GM12878 (cell line): ENCODE measurements around the gene DNAJC16. TPM values are rescaled to one million over a fixed set of nuclear protein-coding genes. Genes with fewer than 3 reads are reported as not detected.

Experiments
- ATAC-seq: fragments of 200-7000 bp; cut with Tn5 transposase; 3 replicates; pipeline ENCODE4 v1.9.1; 2020; ENCODE audit warnings: mild to moderate bottlenecking, moderate library complexity
- BruUV-seq: library from RNA; stranded (reverse); fragments of 400-500 nt; replicated peaks from 2 replicates; lab custom pipeline; 2021; lab: Mats Ljungman, UMichigan
- CTCF ChIA-PET: fragments of 300-600 bp; sonication (Branson Sonifier 250); formaldehyde crosslinking; extraction: SDS; loops from one replicate; lab custom pipeline; 2021; ENCODE audit warnings: inconsistent platforms; lab: Yijun Ruan, JAX
- POLR2A ChIA-PET: fragments of 350-600 bp; formaldehyde crosslinking; extraction: SDS; loops from one replicate; lab custom pipeline; 2021; ENCODE audit warnings: inconsistent platforms; lab: Charles Lee
- RAD21 ChIA-PET: fragments of 300-600 bp; sonication (Branson Sonifier 250); formaldehyde crosslinking; loops from one replicate; lab custom pipeline; 2023; ENCODE audit warnings: antibody characterized with exemption; ENCODE audit not compliant: unreplicated experiment; lab: Charles Lee
- SMC1A ChIA-PET: fragments of 300-600 bp; sonication (Branson Sonifier 250); formaldehyde crosslinking; loops from one replicate; lab custom pipeline; 2023; ENCODE audit not compliant: unreplicated experiment, uncharacterized antibody; lab: Charles Lee
- DNase-seq: peaks from one replicate; pipeline ENCODE4 v3.0.0-alpha.2; 2011; ENCODE audit warnings: low read depth, low spot score
- FAIRE-seq: peaks from 3 replicates; lab custom pipeline; 2011; peaks lifted over from hg19 to GRCh38; lab: Jason Lieb, UNC
- H2AFZ ChIP-seq: 2 replicates; pipeline ENCODE4 v1.6.0; 2011; ENCODE audit warnings: low read depth, low read length, control low read depth; ENCODE audit not compliant: control insufficient read depth
- H3K27ac ChIP-seq: 2 replicates; pipeline ENCODE4 v1.5.1; 2011; ENCODE audit warnings: control low read depth; ENCODE audit not compliant: control insufficient read depth, insufficient read depth
- H3K27me3 ChIP-seq, 2 experiments: replicated peaks in 1 of 2; 2 replicates each; pipeline versions ENCODE4 v1.6.0 to v1.6.1; 2011; ENCODE audit warnings: low read length in 1 of 2; ENCODE audit not compliant: control insufficient read depth in 2 of 2, insufficient read depth in 2 of 2
- H3K36me3 ChIP-seq, 2 experiments: 2 replicates each; pipeline ENCODE4 v1.5.1; 2011; ENCODE audit warnings: low read length in 1 of 2; ENCODE audit not compliant: control insufficient read depth in 2 of 2, insufficient read depth in 2 of 2
- H3K4me1 ChIP-seq: 2 replicates; pipeline ENCODE4 v1.6.1; 2011; ENCODE audit warnings: mild to moderate bottlenecking, low read length, moderate library complexity, mixed read lengths; ENCODE audit not compliant: control insufficient read depth, insufficient read depth
- H3K4me2 ChIP-seq: 2 replicates; pipeline ENCODE4 v1.6.0; 2011; ENCODE audit warnings: control low read depth; ENCODE audit not compliant: control insufficient read depth, insufficient read depth
- H3K4me3 ChIP-seq: fragments of 200-600 bp; sonication (generic); 2 replicates; pipeline ENCODE4 v1.5.1; 2016
- H3K79me2 ChIP-seq: 2 replicates; pipeline ENCODE4 v1.6.0; 2011; ENCODE audit warnings: low read length; ENCODE audit not compliant: control insufficient read depth, insufficient read depth
- H3K9ac ChIP-seq: 2 replicates; pipeline ENCODE4 v1.8.0; 2011; ENCODE audit warnings: low read length, control low read depth, mixed read lengths; ENCODE audit not compliant: control insufficient read depth, insufficient read depth
- H3K9me3 ChIP-seq: replicated peaks from 3 replicates; pipeline ENCODE4 v1.5.1; 2011; ENCODE audit warnings: mild to moderate bottlenecking, low read length; ENCODE audit not compliant: control insufficient read depth, insufficient read depth
- H4K20me1 ChIP-seq: 2 replicates; pipeline ENCODE4 v1.6.0; 2011; ENCODE audit not compliant: control insufficient read depth, insufficient read depth
- NFYA ChIP-seq: IDR thresholded peaks from 2 replicates; pipeline ENCODE4 v1.6.1; 2011; ENCODE audit warnings: low read depth, mild to moderate bottlenecking, low read length, improper control_type of control experiment, borderline replicate concordance
- ZNF384 ChIP-seq: IDR thresholded peaks from 2 replicates; pipeline ENCODE4 v1.6.1; 2012; ENCODE audit warnings: low read depth, mild to moderate bottlenecking, low read length, improper control_type of control experiment, borderline replicate concordance
- WGBS: methylation state at CpG from one replicate; pipeline ENCODE4 v1.1.6; 2016; ENCODE audit warnings: low lambda C conversion rate; ENCODE audit not compliant: insufficient replicate concordance, insufficient coverage; ENCODE audit errors: missing lambda C conversion rate; 5-methylcytosine and 5-hydroxymethylcytosine counted together
- in situ Hi-C: fragments of 300-500 bp; cut with MboI; formaldehyde crosslinking; loops from 9 replicates; pipeline ENCODE4 v1.14.3; 2018; ENCODE audit warnings: mixed read lengths
- intact Hi-C: fragments of 100-400 bp; cut with micrococcal nuclease; formaldehyde crosslinking; loops from one replicate; pipeline ENCODE4 v1.14.2; 2022; ENCODE audit not compliant: unreplicated experiment
- polyA plus RNA-seq, 11 experiments: library from polyadenylated mRNA; depleted of rRNA in 4 of 11; unstranded in 6 of 11; stranded (reverse) in 5 of 11; fragments of >200 nt; fragmentation: Nextera tagmentation in 4 of 11; fragmentation: Illumina TruSeq in 1 of 11; extraction: Ambion mirVana in 4 of 11; extraction: Trizol in 1 of 11; gene quantifications; 1 replicate in 1 of 11; 2 replicates in 10 of 11; pipeline versions ENCODE4 v1.2.1 to v1.2.3, GENCODE V29; 2011 to 2016; ENCODE audit warnings: inconsistent platforms in 2 of 11, missing spikeins in 2 of 11, low read depth in 1 of 11
- total RNA-seq, 4 experiments: library from RNA; depleted of rRNA in 3 of 4; stranded (reverse); fragments of >200 nt in 3 of 4; fragmentation: Illumina TruSeq in 1 of 4; extraction: Trizol in 1 of 4; gene quantifications; 2 replicates each; pipeline versions ENCODE4 v1.2.1 to v1.2.3, GENCODE V29; 2013 to 2021
- TF ChIP-seq, protein P1 (sequence below): fragments of 450-650 bp; formaldehyde crosslinking; IDR thresholded peaks from 2 replicates; pipeline ENCODE4 v1.5.0; 2022; ENCODE audit warnings: mild to moderate bottlenecking, missing genetic modification characterization

The DNAJC16 gene
- total and polyA plus RNA-seq, 10 of the 15 experiments (the other 5 are each of a cell fraction or from before 2014, with no cell fraction given): 2.4 to 12.7 (median 7.8) TPM

- no peaks in the 10 kb centered on the region for H3K4me1 ChIP-seq
- no peak overlapping the region for H3K9ac ChIP-seq
- no peak overlapping the region for H3K4me3 ChIP-seq
- in situ Hi-C loops: no loop called here
- no peaks in the 10 kb centered on the region for H3K27me3 ChIP-seq
- ChIA-PET SMC1A (interaction anchor here (1.5 kb wide), 1 partner anchor 10 kb away, joined by 3 read pairs; no protein-coding TSS in a partner anchor), CTCF (interaction anchor here (1.3 to 1.7 kb wide), 2 partner anchors 11 to 165 kb away, joined by 3 to 4 read pairs; no protein-coding TSS in a partner anchor), RAD21 (no interaction called here), POLR2A (no interaction called here)
- no peak for FAIRE-seq
- H3K36me3 ChIP-seq: no peaks in the 10 kb centered on the region
- H3K4me2 ChIP-seq: no peak overlapping the region
- intact Hi-C loops: no loop called here
- no peak for DNase-seq
- no peaks in the 10 kb centered on the region for H3K79me2 ChIP-seq
- no peaks in the 10 kb centered on the region for H4K20me1 ChIP-seq
- no peaks in the 10 kb centered on the region for H3K9me3 ChIP-seq
- no TSS peak for BruUV-seq
- ATAC-seq: no peak
- H3K27ac ChIP-seq: no peak overlapping the region
- no peak overlapping the region for H2AFZ ChIP-seq
- 58% methylated on average over 3 of the region's 3 CpGs for WGBS
- TF ChIP-seq ZNF384 (no peak), NFYA (no peak)
- TF ChIP-seq, protein P1, sequence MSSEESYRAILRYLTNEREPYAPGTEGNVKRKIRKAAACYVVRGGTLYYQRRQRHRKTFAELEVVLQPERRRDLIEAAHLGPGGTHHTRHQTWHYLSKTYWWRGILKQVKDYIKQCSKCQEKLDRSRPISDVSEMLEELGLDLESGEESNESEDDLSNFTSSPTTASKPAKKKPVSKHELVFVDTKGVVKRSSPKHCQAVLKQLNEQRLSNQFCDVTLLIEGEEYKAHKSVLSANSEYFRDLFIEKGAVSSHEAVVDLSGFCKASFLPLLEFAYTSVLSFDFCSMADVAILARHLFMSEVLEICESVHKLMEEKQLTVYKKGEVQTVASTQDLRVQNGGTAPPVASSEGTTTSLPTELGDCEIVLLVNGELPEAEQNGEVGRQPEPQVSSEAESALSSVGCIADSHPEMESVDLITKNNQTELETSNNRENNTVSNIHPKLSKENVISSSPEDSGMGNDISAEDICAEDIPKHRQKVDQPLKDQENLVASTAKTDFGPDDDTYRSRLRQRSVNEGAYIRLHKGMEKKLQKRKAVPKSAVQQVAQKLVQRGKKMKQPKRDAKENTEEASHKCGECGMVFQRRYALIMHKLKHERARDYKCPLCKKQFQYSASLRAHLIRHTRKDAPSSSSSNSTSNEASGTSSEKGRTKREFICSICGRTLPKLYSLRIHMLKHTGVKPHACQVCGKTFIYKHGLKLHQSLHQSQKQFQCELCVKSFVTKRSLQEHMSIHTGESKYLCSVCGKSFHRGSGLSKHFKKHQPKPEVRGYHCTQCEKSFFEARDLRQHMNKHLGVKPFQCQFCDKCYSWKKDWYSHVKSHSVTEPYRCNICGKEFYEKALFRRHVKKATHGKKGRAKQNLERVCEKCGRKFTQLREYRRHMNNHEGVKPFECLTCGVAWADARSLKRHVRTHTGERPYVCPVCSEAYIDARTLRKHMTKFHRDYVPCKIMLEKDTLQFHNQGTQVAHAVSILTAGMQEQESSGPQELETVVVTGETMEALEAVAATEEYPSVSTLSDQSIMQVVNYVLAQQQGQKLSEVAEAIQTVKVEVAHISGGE (CRISPR knock-in tag): no peak
These were observed 38.3 kb upstream of the DNAJC16 start for GRCh38 chr1:15488371-15488770.
